ENCODE measurements around the gene SPAG16. TPM values are rescaled to one million over a fixed set of nuclear protein-coding genes. Genes with fewer than 3 reads are reported as not detected.

SPAG16 gene
- total and polyA plus RNA-seq, 4 donors: 8.7 to 90.6 (median 21.6) TPM

DNA sequence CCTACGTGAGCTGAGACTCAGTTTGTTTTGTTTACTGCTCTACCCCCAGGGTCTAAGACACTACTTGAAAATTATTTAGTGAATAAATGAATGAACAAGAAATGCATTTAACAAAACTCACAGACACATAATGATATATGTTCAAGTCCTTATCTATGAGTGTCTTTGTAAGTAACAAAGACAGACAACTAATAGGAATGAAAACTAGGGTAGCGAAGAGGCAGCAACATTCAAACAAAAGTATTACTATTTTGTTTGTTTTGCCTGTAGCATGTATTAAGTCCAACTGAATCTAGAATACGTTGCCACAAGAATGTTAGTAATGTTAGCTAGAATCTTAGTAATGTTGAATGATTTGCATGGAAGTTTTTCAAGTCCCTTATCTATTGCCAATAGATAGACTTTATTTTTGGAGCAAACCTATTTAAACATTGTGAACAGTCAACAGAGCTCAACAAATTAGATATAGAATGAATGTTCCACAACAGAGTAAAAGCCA is 981.8 kb downstream of the SPAG16 start:
- 67 to 76% methylated on average over 3 of the region's 3 CpGs for WGBS, 2 donors
- DNase-seq (no peak), ATAC-seq (ENCODE audit: insufficient read depth, low FRiP score) (no peak)
- Histone ChIP-seq H3K36me3 (ENCODE audit: control insufficient read depth in 4 of 4, insufficient read depth in 4 of 4, low read length in 4 of 4) (no peaks in the 10 kb centered on the region), H3K9me3 (ENCODE audit: control insufficient read depth in 4 of 4, insufficient read depth in 3 of 4, low read length in 3 of 4) (no peaks in the 10 kb centered on the region), H3K9ac (ENCODE audit: insufficient read depth in 1 of 2, low read length in 2 of 2) (no peak overlapping the region), H3K4me1 (ENCODE audit: control insufficient read depth in 5 of 5, insufficient read depth in 5 of 5, low read length in 5 of 5) (no peaks in the 10 kb centered on the region), H3K27me3 (ENCODE audit: control insufficient read depth in 3 of 3, insufficient read depth in 3 of 3, low read length in 2 of 3) (no peaks in the 10 kb centered on the region), H3K4me3 (no peak overlapping the region), H3K27ac (ENCODE audit: low read depth in 1 of 2, low read length in 1 of 2) (no peak overlapping the region)
- TF ChIP-seq, protein P1, sequence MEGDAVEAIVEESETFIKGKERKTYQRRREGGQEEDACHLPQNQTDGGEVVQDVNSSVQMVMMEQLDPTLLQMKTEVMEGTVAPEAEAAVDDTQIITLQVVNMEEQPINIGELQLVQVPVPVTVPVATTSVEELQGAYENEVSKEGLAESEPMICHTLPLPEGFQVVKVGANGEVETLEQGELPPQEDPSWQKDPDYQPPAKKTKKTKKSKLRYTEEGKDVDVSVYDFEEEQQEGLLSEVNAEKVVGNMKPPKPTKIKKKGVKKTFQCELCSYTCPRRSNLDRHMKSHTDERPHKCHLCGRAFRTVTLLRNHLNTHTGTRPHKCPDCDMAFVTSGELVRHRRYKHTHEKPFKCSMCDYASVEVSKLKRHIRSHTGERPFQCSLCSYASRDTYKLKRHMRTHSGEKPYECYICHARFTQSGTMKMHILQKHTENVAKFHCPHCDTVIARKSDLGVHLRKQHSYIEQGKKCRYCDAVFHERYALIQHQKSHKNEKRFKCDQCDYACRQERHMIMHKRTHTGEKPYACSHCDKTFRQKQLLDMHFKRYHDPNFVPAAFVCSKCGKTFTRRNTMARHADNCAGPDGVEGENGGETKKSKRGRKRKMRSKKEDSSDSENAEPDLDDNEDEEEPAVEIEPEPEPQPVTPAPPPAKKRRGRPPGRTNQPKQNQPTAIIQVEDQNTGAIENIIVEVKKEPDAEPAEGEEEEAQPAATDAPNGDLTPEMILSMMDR (IDR thresholded peaks at IDR 0.05; ENCODE audit: control extremely low read depth, extremely low read depth): no peak

DNA sequence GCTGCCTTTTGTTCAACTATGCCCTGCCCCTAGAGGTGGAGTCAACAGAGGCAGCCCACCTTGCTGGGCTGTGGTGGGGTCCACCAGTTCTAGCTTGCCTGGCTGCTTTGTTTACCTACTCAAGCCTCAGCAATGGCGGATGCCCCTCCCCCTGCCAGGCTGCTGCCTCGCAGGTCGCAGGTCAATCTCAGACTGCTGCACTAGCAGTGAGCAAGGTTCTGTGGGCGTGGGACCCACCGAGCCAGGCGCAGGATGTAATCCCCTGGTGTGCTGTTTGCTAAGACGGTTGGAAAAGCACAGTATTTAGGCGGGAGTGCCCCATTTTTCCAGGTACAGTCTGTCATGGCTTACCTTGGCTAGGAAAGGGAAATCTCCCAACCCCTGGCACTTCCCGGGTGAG is 993.6 kb downstream of the SPAG16 start:
- Histone ChIP-seq H3K36me3 (ENCODE audit: control insufficient read depth in 4 of 4, insufficient read depth in 4 of 4, low read length in 4 of 4) (no peaks in the 10 kb centered on the region), H3K9ac (ENCODE audit: insufficient read depth in 1 of 2, low read length in 2 of 2) (no peak overlapping the region), H3K4me3 (no peak overlapping the region), H3K4me1 (ENCODE audit: control insufficient read depth in 5 of 5, insufficient read depth in 5 of 5, low read length in 5 of 5) (no peaks in the 10 kb centered on the region), H3K9me3 (ENCODE audit: control insufficient read depth in 4 of 4, insufficient read depth in 3 of 4, low read length in 3 of 4) (peaks cover 0 to 3% (median 0%) of the 10 kb centered on the region in 4 donors), H3K27me3 (ENCODE audit: control insufficient read depth in 3 of 3, insufficient read depth in 3 of 3, low read length in 2 of 3) (no peaks in the 10 kb centered on the region), H3K27ac (ENCODE audit: low read depth in 1 of 2, low read length in 1 of 2) (no peak overlapping the region)
- TF ChIP-seq, protein P1 (IDR thresholded peaks at IDR 0.05; ENCODE audit: control extremely low read depth, extremely low read depth): no peak
- DNase-seq (no peak), ATAC-seq (ENCODE audit: insufficient read depth, low FRiP score) (no peak)
- WGBS, 2 donors: 80 to 86% methylated on average over 9 of the region's 9 CpGs

DNA sequence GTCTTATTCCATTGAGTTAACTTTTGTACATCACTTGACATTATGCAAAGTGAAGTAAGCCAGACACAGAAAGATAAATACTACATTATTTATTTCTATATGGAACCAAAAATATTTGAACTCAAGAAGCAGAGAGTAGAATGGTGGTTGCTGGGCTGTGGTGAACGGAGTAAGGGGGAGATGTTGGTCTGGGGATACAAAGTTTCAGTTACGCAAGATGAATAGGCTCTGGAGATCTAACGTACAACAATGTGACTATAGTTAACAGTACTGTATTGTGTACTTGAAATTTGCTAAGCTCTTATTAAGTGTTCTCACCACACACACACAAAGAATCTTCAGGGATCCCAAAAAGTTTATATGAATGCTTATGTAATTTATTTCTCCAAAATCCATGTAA is 1001.7 kb downstream of the SPAG16 start:
- TF ChIP-seq, protein P1 (IDR thresholded peaks at IDR 0.05; ENCODE audit: control extremely low read depth, extremely low read depth): no peak
- Histone ChIP-seq H3K9me3 (ENCODE audit: control insufficient read depth in 4 of 4, insufficient read depth in 3 of 4, low read length in 3 of 4) (no peaks in the 10 kb centered on the region), H3K36me3 (ENCODE audit: control insufficient read depth in 4 of 4, insufficient read depth in 4 of 4, low read length in 4 of 4) (no peaks in the 10 kb centered on the region), H3K4me3 (no peak overlapping the region), H3K4me1 (ENCODE audit: control insufficient read depth in 5 of 5, insufficient read depth in 5 of 5, low read length in 5 of 5) (no peaks in the 10 kb centered on the region), H3K27me3 (ENCODE audit: control insufficient read depth in 3 of 3, insufficient read depth in 3 of 3, low read length in 2 of 3) (no peaks in the 10 kb centered on the region), H3K9ac (ENCODE audit: insufficient read depth in 1 of 2, low read length in 2 of 2) (no peak overlapping the region), H3K27ac (ENCODE audit: low read depth in 1 of 2, low read length in 1 of 2) (no peak overlapping the region)
- DNase-seq (no peak), ATAC-seq (ENCODE audit: insufficient read depth, low FRiP score) (no peak)
- 42 to 55% methylated on average over 3 of the region's 3 CpGs for whole genome bisulfite sequencing, 2 donors

GRCh38 chr2:214293593-214293992 is 1009.3 kb downstream of the SPAG16 start:
- no peak overlapping the region for H3K27ac ChIP-seq (ENCODE audit: low read depth in 1 of 2, low read length in 1 of 2)
- TF ChIP-seq, protein P1 (IDR thresholded peaks at IDR 0.05; ENCODE audit: control extremely low read depth, extremely low read depth): no peak
- H3K27me3 ChIP-seq (ENCODE audit: control insufficient read depth in 3 of 3, insufficient read depth in 3 of 3, low read length in 2 of 3): no peaks in the 10 kb centered on the region
- H3K4me3 ChIP-seq: no peak overlapping the region
- H3K9ac ChIP-seq (ENCODE audit: insufficient read depth in 1 of 2, low read length in 2 of 2): no peak overlapping the region
- H3K4me1 ChIP-seq (ENCODE audit: control insufficient read depth in 5 of 5, insufficient read depth in 5 of 5, low read length in 5 of 5): no peaks in the 10 kb centered on the region
- no peaks in the 10 kb centered on the region for H3K36me3 ChIP-seq (ENCODE audit: control insufficient read depth in 4 of 4, insufficient read depth in 4 of 4, low read length in 4 of 4)
- DNase-seq: no peak
- H3K9me3 ChIP-seq (ENCODE audit: control insufficient read depth in 4 of 4, insufficient read depth in 3 of 4, low read length in 3 of 4): peaks cover 0 to 12% (median 10%) of the 10 kb centered on the region in 4 donors
- ATAC-seq (ENCODE audit: insufficient read depth, low FRiP score): no peak

Measured in lung (tissue), 12 donors.